ENCODE data around the gene SOSTDC1.
"Not testable (repeated sequence)": the region's sequence is repeated elsewhere in the genome, so short reads cannot be mapped to it uniquely, and the experiment has no call there.

- not testable (repeated sequence) for TF ChIP-seq CTCF (conservative IDR thresholded peaks at IDR 0.05; ENCODE audit: low read depth, low read length); EZH2 (IDR thresholded peaks at IDR 0.05; ENCODE audit: borderline replicate concordance, low read depth, low read length, poor library complexity, severe bottlenecking)
Measured at GRCh38 chr7:16506422-16506821, 40.9 kb upstream of the SOSTDC1 start.
